ENCODE measurements around the gene PRG2.

Gene PRG2

GRCh38 chr11:57387289-57388030 is 3.0 kb downstream of the PRG2 start:
- Histone ChIP-seq H3K27ac (no peak overlapping the region), H3K4me3 (no peak overlapping the region)
- no peak for TF ChIP-seq CTCF (IDR thresholded peaks at IDR 0.05)
- DNase-seq (ENCODE audit: low spot score), result no peak

- Histone ChIP-seq H3K27ac (no peak overlapping the region), H3K4me3 (no peak overlapping the region)
- no peak for TF ChIP-seq CTCF (IDR thresholded peaks at IDR 0.05)
- no peak for DNase-seq (ENCODE audit: low spot score)
These were observed 4.1 kb downstream of the PRG2 start for GRCh38 chr11:57386178-57386940.

- no peak for TF ChIP-seq CTCF (IDR thresholded peaks at IDR 0.05)
- DNase-seq (ENCODE audit: low spot score), result no peak
- H3K27ac ChIP-seq, result no peak within 1 kb of the TSS
- H3K4me3 ChIP-seq, result no peak within 1 kb of the TSS
These were observed 9.5 kb downstream of the PRG2 start, which contains the start of gene PRG3 for GRCh38 chr11:57380975-57381374. PRG3 (minus strand) TSS chr11:57381150; CDS start chr11:57380708, 442 bp downstream.

GRCh38 chr11:57379732-57380131 is 10.7 kb downstream of the PRG2 start:
- no peak for TF ChIP-seq CTCF (IDR thresholded peaks at IDR 0.05)
- no peak overlapping the region for H3K27ac ChIP-seq
- H3K4me3 ChIP-seq, result no peak overlapping the region
- no peak for DNase-seq (ENCODE audit: low spot score)

- Histone ChIP-seq H3K4me3 (no peak overlapping the region), H3K27ac (no peak overlapping the region)
- DNase-seq (ENCODE audit: low spot score), result no peak
- TF ChIP-seq CTCF (IDR thresholded peaks at IDR 0.05), result no peak
These were observed 12.3 kb downstream of the PRG2 start for GRCh38 chr11:57378186-57378585.

GRCh38 chr11:57377107-57377506 is 13.3 kb downstream of the PRG2 start:
- no peak for DNase-seq (ENCODE audit: low spot score)
- H3K27ac ChIP-seq, result no peak overlapping the region
- no peak overlapping the region for H3K4me3 ChIP-seq
- TF ChIP-seq CTCF (IDR thresholded peaks at IDR 0.05), result no peak

Data from coronary artery (tissue), 2 donors.